HUES6 (cell line): ENCODE measurements around the gene PPP4R2.
A peak's percentile ranks its signal among the peaks of the same experiment; 100 is the strongest.

Source experiments
- H3K27ac ChIP-seq: 2 replicates; pipeline ENCODE4 v1.7.0; 2013; ENCODE audit warnings: low read depth, mild to moderate bottlenecking, low read length, inconsistent platforms
- H3K27me3 ChIP-seq: 2 replicates; pipeline ENCODE4 v1.6.1; 2013; ENCODE audit warnings: low read length; ENCODE audit not compliant: control insufficient read depth, insufficient read depth
- H3K36me3 ChIP-seq: 2 replicates; pipeline ENCODE4 v1.6.1; 2013; ENCODE audit warnings: low read length; ENCODE audit not compliant: control insufficient read depth, insufficient read depth
- H3K4me1 ChIP-seq: 2 replicates; pipeline ENCODE4 v1.6.1; 2013; ENCODE audit warnings: low read length; ENCODE audit not compliant: control insufficient read depth, insufficient read depth
- H3K4me3 ChIP-seq: 2 replicates; pipeline ENCODE4 v1.5.1; 2013; ENCODE audit warnings: low read depth, low read length
- H3K9ac ChIP-seq: one replicate; pipeline ENCODE4 v1.6.1; 2013; ENCODE audit warnings: mild to moderate bottlenecking, low read length
- H3K9me3 ChIP-seq: 2 replicates; pipeline ENCODE4 v1.6.1; 2013; ENCODE audit warnings: low read depth, low read length; ENCODE audit not compliant: control insufficient read depth, insufficient read depth

PPP4R2 gene

GRCh38 chr3:72977060-72977808 lies 19.4 kb upstream of the PPP4R2 start:
- Histone ChIP-seq H3K4me3 (no peak overlapping the region), H3K9me3 (no peaks in the 10 kb centered on the region), H3K4me1 (peaks cover 17% of the 10 kb centered on the region), H3K27me3 (no peaks in the 10 kb centered on the region), H3K9ac (no peak overlapping the region), H3K36me3 (no peaks in the 10 kb centered on the region), H3K27ac (no peak overlapping the region)

GRCh38 chr3:72982609-72983366 lies 13.8 kb upstream of the PPP4R2 start:
- H3K9ac ChIP-seq = no peak overlapping the region
- no peaks in the 10 kb centered on the region for H3K4me1 ChIP-seq
- no peak overlapping the region for H3K4me3 ChIP-seq
- no peak overlapping the region for H3K27ac ChIP-seq
- peaks cover 17% of the 10 kb centered on the region for H3K9me3 ChIP-seq
- H3K27me3 ChIP-seq = no peaks in the 10 kb centered on the region
- H3K36me3 ChIP-seq = no peaks in the 10 kb centered on the region

GRCh38 chr3:72985576-72985975 lies 11.0 kb upstream of the PPP4R2 start:
- Histone ChIP-seq H3K4me1 (no peaks in the 10 kb centered on the region), H3K27me3 (no peaks in the 10 kb centered on the region), H3K9ac (no peak overlapping the region), H3K4me3 (no peak overlapping the region), H3K36me3 (no peaks in the 10 kb centered on the region), H3K27ac (no peak overlapping the region), H3K9me3 (peaks cover 17% of the 10 kb centered on the region)

- Histone ChIP-seq H3K27ac (no peak overlapping the region), H3K4me1 (no peaks in the 10 kb centered on the region; the same call in 1 of the 2 replicates), H3K36me3 (no peaks in the 10 kb centered on the region), H3K9ac (no peak overlapping the region), H3K27me3 (no peaks in the 10 kb centered on the region), H3K9me3 (peaks cover 4% of the 10 kb centered on the region; the same call in 1 of the 2 replicates), H3K4me3 (no peak overlapping the region)
Measured at GRCh38 chr3:72990701-72991395, 5.8 kb upstream of the PPP4R2 start.

- peaks cover 3% of the 10 kb centered on the region; the same call in 1 of the 2 replicates for H3K4me1 ChIP-seq
- no peak overlapping the region for H3K9ac ChIP-seq
- H3K36me3 ChIP-seq = no peaks in the 10 kb centered on the region
- no peaks in the 10 kb centered on the region for H3K27me3 ChIP-seq
- no peak overlapping the region for H3K4me3 ChIP-seq
- no peak overlapping the region for H3K27ac ChIP-seq
- H3K9me3 ChIP-seq = no peaks in the 10 kb centered on the region
Measured at GRCh38 chr3:72991522-72991921, 5.1 kb upstream of the PPP4R2 start.

GRCh38 chr3:72993391-72993790 lies 3.2 kb upstream of the PPP4R2 start:
- Histone ChIP-seq H3K9ac (no peak overlapping the region), H3K4me1 (peaks cover 5% of the 10 kb centered on the region), H3K4me3 (no peak overlapping the region), H3K36me3 (peaks cover 3% of the 10 kb centered on the region), H3K27me3 (no peaks in the 10 kb centered on the region), H3K27ac (no peak overlapping the region), H3K9me3 (no peaks in the 10 kb centered on the region)

GRCh38 chr3:72995337-72995736 lies 1.3 kb upstream of the PPP4R2 start:
- H3K27ac ChIP-seq = no peak overlapping the region
- peaks cover 22% of the 10 kb centered on the region for H3K36me3 ChIP-seq
- H3K9ac ChIP-seq = no peak overlapping the region
- H3K4me3 ChIP-seq = no peak overlapping the region
- no peaks in the 10 kb centered on the region for H3K9me3 ChIP-seq
- no peaks in the 10 kb centered on the region for H3K27me3 ChIP-seq
- H3K4me1 ChIP-seq = peaks cover 23% of the 10 kb centered on the region

- peak overlapping the region; percentile 99 for H3K4me3 ChIP-seq
Measured at GRCh38 chr3:72996121-72996472, 514 bp upstream of the PPP4R2 start.

GRCh38 chr3:72997421-72997961 lies 880 bp downstream of the PPP4R2 start:
- Histone ChIP-seq H3K27me3 (no peaks in the 10 kb centered on the region), H3K4me1 (peaks cover 23% of the 10 kb centered on the region), H3K9me3 (no peaks in the 10 kb centered on the region), H3K4me3 (peak overlapping the region; percentile 99), H3K9ac (peak overlapping the region; percentile 98), H3K27ac (peak overlapping the region; percentile 97), H3K36me3 (peaks cover 42% of the 10 kb centered on the region)

More at GRCh38 chr3:72996121-72996472, 514 bp upstream of the PPP4R2 start:
- Histone ChIP-seq H3K27me3 (no peaks in the 10 kb centered on the region), H3K4me1 (peaks cover 23% of the 10 kb centered on the region), H3K27ac (peak overlapping the region; percentile 97; the same call in 1 of the 2 replicates), H3K9ac (peak overlapping the region; percentile 98), H3K9me3 (no peaks in the 10 kb centered on the region), H3K36me3 (peaks cover 29% of the 10 kb centered on the region)

- peak overlapping the region; percentile 99 for H3K4me3 ChIP-seq
- H3K36me3 ChIP-seq = peaks cover 48% of the 10 kb centered on the region
- no peak overlapping the region for H3K27ac ChIP-seq
- H3K27me3 ChIP-seq = no peaks in the 10 kb centered on the region
- H3K9me3 ChIP-seq = no peaks in the 10 kb centered on the region
- H3K4me1 ChIP-seq = peaks cover 23% of the 10 kb centered on the region
- peak overlapping the region; percentile 58 for H3K9ac ChIP-seq
Measured at GRCh38 chr3:72998466-72998865, 1.9 kb downstream of the PPP4R2 start.
